NB4 (cell line): ENCODE measurements around the gene PNPO.

Source experiments
- DNase-seq: peaks from one replicate; pipeline ENCODE4 v3.0.0; 2010; ENCODE audit warnings: low read depth
- H3K4me3 ChIP-seq: one replicate; pipeline ENCODE4 v1.5.1; 2011; ENCODE audit warnings: mild to moderate bottlenecking, low read depth, low read length, moderate library complexity
- MYC ChIP-seq: IDR thresholded peaks from 2 replicates; pipeline ENCODE4 v1.6.1; 2011; ENCODE audit warnings: low read depth, low read length
- POLR2A ChIP-seq: IDR thresholded peaks from 2 replicates; pipeline ENCODE4 v1.6.1; 2011; ENCODE audit warnings: mild to moderate bottlenecking; ENCODE audit not compliant: insufficient read length; ENCODE audit errors: extremely low read depth
- TF ChIP-seq, protein P1 (sequence below): IDR thresholded peaks from 2 replicates; pipeline ENCODE4 v1.6.1; 2011; ENCODE audit warnings: low read depth, low read length
- TF ChIP-seq, protein P2 (sequence below): IDR thresholded peaks from one replicate; pipeline ENCODE4 v1.5.1; 2012; ENCODE audit warnings: low read depth, low read length

PNPO gene

DNA sequence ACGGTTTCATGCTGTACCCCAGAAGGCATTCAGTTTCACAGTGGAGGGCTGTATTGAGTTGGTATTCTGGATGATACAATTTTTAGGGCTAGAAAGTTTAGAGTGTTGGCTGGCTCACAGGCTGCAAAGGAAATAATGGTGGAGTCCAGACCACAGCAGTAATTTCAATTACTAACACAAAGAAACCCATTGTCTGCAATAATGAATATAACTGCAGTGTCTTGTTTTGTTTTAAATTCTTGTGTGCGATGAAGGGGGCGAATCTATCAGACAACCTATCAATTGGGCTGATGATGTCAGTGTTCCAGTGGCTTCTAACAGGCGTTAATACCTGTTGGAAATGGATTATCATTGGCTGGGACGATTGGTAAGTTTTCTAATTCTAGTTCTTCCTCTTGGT is 43.8 kb upstream of the PNPO start:
- peak overlapping the region; percentile 92 for H3K4me3 ChIP-seq
- DNase-seq: no peak
- TF ChIP-seq, protein P1, sequence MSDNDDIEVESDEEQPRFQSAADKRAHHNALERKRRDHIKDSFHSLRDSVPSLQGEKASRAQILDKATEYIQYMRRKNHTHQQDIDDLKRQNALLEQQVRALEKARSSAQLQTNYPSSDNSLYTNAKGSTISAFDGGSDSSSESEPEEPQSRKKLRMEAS: no peak
- no peak for TF ChIP-seq POLR2A
- TF ChIP-seq MYC: no peak

DNA sequence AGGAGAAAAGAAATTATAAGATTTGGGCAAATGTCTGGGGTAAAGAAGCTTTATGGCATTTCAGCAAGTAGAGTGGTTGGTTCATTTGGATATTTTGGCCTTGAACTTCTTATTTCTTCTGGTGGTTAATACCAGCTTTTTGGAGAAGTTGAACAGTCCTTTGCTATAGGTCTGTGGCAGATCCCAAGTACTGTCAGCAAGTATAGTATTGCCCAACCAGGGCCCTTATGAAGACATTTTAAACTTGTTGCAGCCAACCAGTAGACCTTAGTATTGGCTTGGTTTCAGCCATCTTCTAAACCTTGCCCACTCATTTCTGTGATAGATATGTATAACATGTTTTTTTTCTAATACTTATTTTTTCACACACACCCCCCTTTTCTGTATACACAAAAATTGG is 43.1 kb upstream of the PNPO start:
- peak; percentile 55 for DNase-seq
- H3K4me3 ChIP-seq: no peak overlapping the region
- TF ChIP-seq MYC (no peak), POLR2A (no peak)
- TF ChIP-seq, protein P1: no peak
- TF ChIP-seq, protein P2, sequence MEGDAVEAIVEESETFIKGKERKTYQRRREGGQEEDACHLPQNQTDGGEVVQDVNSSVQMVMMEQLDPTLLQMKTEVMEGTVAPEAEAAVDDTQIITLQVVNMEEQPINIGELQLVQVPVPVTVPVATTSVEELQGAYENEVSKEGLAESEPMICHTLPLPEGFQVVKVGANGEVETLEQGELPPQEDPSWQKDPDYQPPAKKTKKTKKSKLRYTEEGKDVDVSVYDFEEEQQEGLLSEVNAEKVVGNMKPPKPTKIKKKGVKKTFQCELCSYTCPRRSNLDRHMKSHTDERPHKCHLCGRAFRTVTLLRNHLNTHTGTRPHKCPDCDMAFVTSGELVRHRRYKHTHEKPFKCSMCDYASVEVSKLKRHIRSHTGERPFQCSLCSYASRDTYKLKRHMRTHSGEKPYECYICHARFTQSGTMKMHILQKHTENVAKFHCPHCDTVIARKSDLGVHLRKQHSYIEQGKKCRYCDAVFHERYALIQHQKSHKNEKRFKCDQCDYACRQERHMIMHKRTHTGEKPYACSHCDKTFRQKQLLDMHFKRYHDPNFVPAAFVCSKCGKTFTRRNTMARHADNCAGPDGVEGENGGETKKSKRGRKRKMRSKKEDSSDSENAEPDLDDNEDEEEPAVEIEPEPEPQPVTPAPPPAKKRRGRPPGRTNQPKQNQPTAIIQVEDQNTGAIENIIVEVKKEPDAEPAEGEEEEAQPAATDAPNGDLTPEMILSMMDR: no peak

DNA sequence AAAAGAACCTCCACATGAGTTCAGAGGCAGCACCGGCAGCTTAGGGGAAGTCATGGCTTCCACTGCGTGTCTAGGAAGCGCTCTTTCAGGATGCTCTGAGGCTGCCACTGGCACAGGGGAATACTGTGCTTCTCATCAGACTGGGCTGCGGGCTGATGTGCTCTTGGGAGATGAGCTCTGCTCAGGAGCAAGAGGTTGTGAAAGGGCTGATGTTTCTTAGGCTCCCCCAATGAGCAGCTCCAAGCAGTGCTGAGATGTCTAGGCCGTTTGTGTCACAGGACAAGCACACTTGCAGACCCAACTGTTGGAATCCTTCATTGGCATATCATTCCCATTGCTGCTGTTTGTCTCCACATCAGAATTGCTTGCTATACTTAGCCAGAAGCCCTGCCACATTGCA is 41.7 kb upstream of the PNPO start:
- TF ChIP-seq, protein P1: no peak
- TF ChIP-seq, protein P2: no peak
- TF ChIP-seq MYC (no peak), POLR2A (no peak)
- DNase-seq: no peak
- H3K4me3 ChIP-seq: no peak overlapping the region

DNA sequence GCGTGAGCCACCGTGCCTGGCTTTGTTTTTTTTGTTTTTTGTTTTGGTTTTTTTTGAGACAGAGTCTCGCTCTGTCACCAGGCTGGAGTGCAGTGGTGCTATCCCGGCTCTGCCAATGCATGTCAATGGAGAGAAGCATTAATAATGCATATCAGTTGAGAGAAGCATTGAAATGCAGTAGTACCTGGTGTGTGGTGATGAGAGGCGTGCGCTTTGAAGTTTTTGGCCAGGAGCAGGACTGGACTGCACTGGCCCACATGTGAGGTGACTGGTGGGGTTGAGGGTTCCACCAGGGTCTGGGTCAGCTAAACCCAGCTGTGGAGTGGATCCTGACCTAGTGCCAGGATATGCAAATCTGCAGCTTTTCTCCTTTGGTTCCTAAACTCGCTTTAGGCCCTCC is 39.9 kb upstream of the PNPO start:
- TF ChIP-seq, protein P1: no peak
- TF ChIP-seq MYC: no peak
- no peak for DNase-seq
- H3K4me3 ChIP-seq: no peak overlapping the region

DNA sequence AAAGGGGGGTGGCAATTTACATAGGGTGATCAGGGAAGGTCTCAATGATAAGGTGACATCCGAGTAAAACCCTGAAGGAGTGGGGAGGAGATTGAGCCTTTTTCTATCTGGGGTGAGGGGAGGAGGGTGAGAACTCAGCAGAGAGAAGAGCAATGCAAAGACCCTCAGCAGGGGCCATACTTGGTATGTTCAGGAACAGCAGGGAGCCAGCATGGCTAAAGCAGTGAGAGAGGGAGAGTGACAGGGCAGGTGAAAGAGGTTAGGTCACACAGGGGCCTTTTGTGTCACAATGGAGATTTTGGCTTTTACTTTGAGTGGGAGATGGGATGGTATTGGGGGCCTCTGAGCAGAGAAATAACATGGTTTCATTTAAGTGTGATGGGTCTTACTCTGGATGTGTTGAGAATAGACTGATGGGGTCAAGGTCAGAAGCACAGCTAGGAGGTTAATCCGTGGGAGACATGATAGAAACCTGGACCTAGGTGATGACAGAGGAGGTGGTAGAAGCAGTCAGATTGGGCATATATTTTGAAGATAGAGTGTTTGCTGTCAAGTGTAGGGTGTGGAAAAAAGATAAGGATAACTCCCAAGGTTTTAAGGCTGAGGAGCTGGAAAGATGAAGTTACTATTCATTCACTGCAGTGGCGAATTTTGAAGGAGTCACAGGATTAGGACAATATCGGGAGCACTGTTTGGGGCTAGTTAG is 39.2 kb upstream of the PNPO start:
- TF ChIP-seq MYC (no peak), POLR2A (no peak)
- TF ChIP-seq, protein P1: no peak
- TF ChIP-seq, protein P2: no peak
- H3K4me3 ChIP-seq: no peak overlapping the region
- DNase-seq: no peak

DNA sequence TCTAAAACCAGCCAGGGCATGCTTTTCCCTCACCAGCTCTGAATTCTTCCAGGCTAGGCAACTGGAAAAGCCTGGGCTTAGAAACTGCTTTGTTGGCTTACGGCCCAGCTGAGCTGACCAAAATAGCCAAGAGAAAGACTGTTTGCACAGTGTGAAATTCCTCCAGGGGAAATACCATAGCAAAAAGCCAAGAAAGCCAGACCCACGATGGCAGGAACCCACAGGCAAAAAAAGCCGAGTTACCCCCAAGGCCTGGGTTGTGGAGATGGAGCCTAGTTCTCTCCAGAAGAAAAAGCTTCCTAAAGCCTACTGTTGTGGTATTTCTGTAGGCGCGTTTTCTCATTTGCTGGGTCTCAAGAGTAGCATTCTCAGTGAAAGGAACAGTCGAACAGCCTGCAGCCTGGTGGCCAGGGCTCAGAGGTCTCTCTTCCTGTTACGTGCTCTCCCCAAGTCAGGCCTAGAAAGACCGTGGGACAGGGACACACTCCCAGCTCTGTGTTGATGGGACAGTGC is 36.1 kb upstream of the PNPO start:
- H3K4me3 ChIP-seq: no peak overlapping the region
- DNase-seq: no peak
- TF ChIP-seq POLR2A (no peak), MYC (no peak)
- TF ChIP-seq, protein P2: no peak
- TF ChIP-seq, protein P1: no peak
